Natural killer cell (primary cell): ENCODE data around the gene FAM120A. TPM values are rescaled to one million over a fixed set of nuclear protein-coding genes. Genes with fewer than 3 reads are reported as not detected.

Experiments
- ATAC-seq, 3 donors: fragments of 150-1000 bp in 2 of 3; fragments of 200-7000 bp in 1 of 3; cut with Tn5 transposase; 1 replicate in 1 of 3; 2 replicates in 2 of 3; pipeline ENCODE4 v1.10.0; 2021; ENCODE audit warnings: mild to moderate bottlenecking in 2 of 3, moderate library complexity in 2 of 3
- DNase-seq, 2 donors: peaks; one replicate each; pipeline versions ENCODE4 v3.0.0 to v3.0.0-alpha.2; 2013 to 2021; ENCODE audit warnings: mixed read lengths in 1 of 2
- H3K27ac ChIP-seq: one replicate; pipeline ENCODE4 v1.5.1; 2013; ENCODE audit warnings: mild to moderate bottlenecking, low read length
- H3K27me3 ChIP-seq: one replicate; pipeline ENCODE4 v1.6.1; 2013; ENCODE audit warnings: low read length; ENCODE audit not compliant: control insufficient read depth, insufficient read depth
- H3K36me3 ChIP-seq: one replicate; pipeline ENCODE4 v1.6.1; 2013; ENCODE audit warnings: low read length; ENCODE audit not compliant: control insufficient read depth, insufficient read depth
- H3K4me1 ChIP-seq: one replicate; pipeline ENCODE4 v1.6.1; 2013; ENCODE audit warnings: low read length; ENCODE audit not compliant: control insufficient read depth, insufficient read depth
- H3K4me3 ChIP-seq: one replicate; pipeline ENCODE4 v1.5.1; 2013; ENCODE audit warnings: low read length
- H3K9me3 ChIP-seq: one replicate; pipeline ENCODE4 v1.6.1; 2013; ENCODE audit warnings: low read length; ENCODE audit not compliant: control insufficient read depth, insufficient read depth
- H3K27ac Mint-ChIP-seq, 2 donors: one replicate each; pipeline ENCODE4 v1.8.0; 2022; ENCODE audit warnings: mild to moderate bottlenecking in 2 of 2, mixed read lengths in 2 of 2, moderate library complexity in 1 of 2
- H3K27me3 Mint-ChIP-seq, 2 donors: one replicate each; pipeline ENCODE4 v1.8.0; 2022; ENCODE audit warnings: low read depth in 2 of 2, mixed read lengths in 2 of 2
- H3K36me3 Mint-ChIP-seq: one replicate; pipeline ENCODE4 v1.8.0; 2022; ENCODE audit warnings: mixed read lengths
- H3K4me1 Mint-ChIP-seq, 2 donors: one replicate each; pipeline ENCODE4 v1.8.0; 2022; ENCODE audit warnings: mixed read lengths in 2 of 2
- H3K4me3 Mint-ChIP-seq: one replicate; pipeline ENCODE4 v1.8.0; 2022; ENCODE audit warnings: mild to moderate bottlenecking, moderate library complexity, mixed read lengths
- H3K9me3 Mint-ChIP-seq, 2 donors: one replicate each; pipeline ENCODE4 v1.8.0; 2022; ENCODE audit warnings: mixed read lengths in 2 of 2
- CTCF ChIP-seq: fragments of 200-600 bp; IDR thresholded peaks from one replicate; pipeline ENCODE4 v1.8.0; 2022; ENCODE audit warnings: antibody characterized with exemption
- WGBS: methylation state at CpG from one replicate; pipeline ENCODE4 v1.1.7; 2013; ENCODE audit warnings: missing lambda C conversion rate; ENCODE audit not compliant: insufficient coverage; 5-methylcytosine and 5-hydroxymethylcytosine counted together
- intact Hi-C: fragments of 100-400 bp; cut with micrococcal nuclease; formaldehyde crosslinking; loops from one replicate; pipeline ENCODE4 v1.14.2; 2022
- total RNA-seq, 4 donors: library from RNA; stranded (reverse); fragments of 120-200 nt in 1 of 4; gene quantifications; one replicate each; pipeline versions ENCODE4 v1.2.3 to v1.2.4, GENCODE V29; 2013 to 2022

FAM120A gene
- total RNA-seq, 3 donors from 2014 or later (not counting 1 experiment from before 2014, with no cell fraction given): 87.7 to 96.1 (median 91.5) TPM

GRCh38 chr9:93577975-93578682, 126.6 kb downstream of the FAM120A start:
- Histone ChIP-seq H3K4me3 (peak overlapping the region; percentile 38), H3K4me1 (peaks cover 24% of the 10 kb centered on the region), H3K27me3 (no peaks in the 10 kb centered on the region), H3K27ac (no peak overlapping the region), H3K36me3 (no peaks in the 10 kb centered on the region), H3K9me3 (no peaks in the 10 kb centered on the region)
- Mint-ChIP-seq H3K4me1 (peaks cover 42 to 67% of the 10 kb centered on the region in 2 donors), H3K9me3 (no peaks in the 10 kb centered on the region), H3K27ac (peak overlapping the region; percentile 61 to 79), H3K4me3 (peak overlapping the region; percentile 78), H3K36me3 (no peaks in the 10 kb centered on the region), H3K27me3 (no peaks in the 10 kb centered on the region)
- no peak for TF ChIP-seq CTCF
- intact Hi-C loops: no loop called here
- 88% methylated on average over 13 of the region's 13 CpGs for WGBS
- ATAC-seq: no peak
- DNase-seq: peak in 1 of 2 donors; percentile 22

GRCh38 chr9:93578844-93579243, 127.4 kb downstream of the FAM120A start:
- intact Hi-C loops: no loop called here
- Histone ChIP-seq H3K27ac (no peak overlapping the region), H3K27me3 (no peaks in the 10 kb centered on the region), H3K9me3 (no peaks in the 10 kb centered on the region), H3K4me3 (no peak overlapping the region), H3K36me3 (no peaks in the 10 kb centered on the region), H3K4me1 (peaks cover 24% of the 10 kb centered on the region)
- Mint-ChIP-seq H3K9me3 (no peaks in the 10 kb centered on the region), H3K27ac (peak overlapping the region in 1 of 2 donors; percentile 47), H3K4me3 (peak overlapping the region; percentile 60), H3K36me3 (no peaks in the 10 kb centered on the region), H3K4me1 (peaks cover 43 to 68% of the 10 kb centered on the region in 2 donors), H3K27me3 (no peaks in the 10 kb centered on the region)
- ATAC-seq: no peak
- WGBS: 76% methylated on average over 5 of the region's 5 CpGs
- no peak for DNase-seq
- no peak for TF ChIP-seq CTCF

- no peak overlapping the region for H3K4me3 ChIP-seq
- no peaks in the 10 kb centered on the region for H3K9me3 ChIP-seq
- Mint-ChIP-seq H3K4me3 (peak overlapping the region; percentile 60), H3K27ac (peak overlapping the region; percentile 47 to 57), H3K36me3 (no peaks in the 10 kb centered on the region), H3K9me3 (no peaks in the 10 kb centered on the region), H3K4me1 (peaks cover 51 to 72% of the 10 kb centered on the region in 2 donors), H3K27me3 (no peaks in the 10 kb centered on the region)
- ATAC-seq (no peak), DNase-seq (no peak)
- no peak for TF ChIP-seq CTCF
- intact Hi-C loops: no loop called here
- H3K4me1 ChIP-seq: peaks cover 23% of the 10 kb centered on the region
- H3K27me3 ChIP-seq: no peaks in the 10 kb centered on the region
- no peak overlapping the region for H3K27ac ChIP-seq
- WGBS: 97% methylated on average over 20 of the region's 20 CpGs
- no peaks in the 10 kb centered on the region for H3K36me3 ChIP-seq
Observed at GRCh38 chr9:93579711-93580516, 128.4 kb downstream of the FAM120A start.
